HepG2 (cell line): ENCODE data around the gene PLIN3. TPM values are rescaled to one million over a fixed set of nuclear protein-coding genes. Genes with fewer than 3 reads are reported as not detected.

Experiments used
- ARNT2 ChIP-seq: sonication (generic); formaldehyde crosslinking; IDR thresholded peaks from 2 replicates; pipeline ENCODE4 v1.8.0; 2022; ENCODE audit warnings: mild to moderate bottlenecking, low read depth, missing genetic modification reagents, moderate library complexity
- CREB1 ChIP-seq, 2 experiments: fragments of 450-650 bp in 1 of 2; IDR thresholded peaks; 2 replicates each; pipeline ENCODE4 v1.6.1; 2016 to 2017; ENCODE audit warnings: control low read depth in 1 of 2, mild to moderate bottlenecking in 1 of 2, missing compliant biosample characterization in 1 of 2, missing genetic modification characterization in 1 of 2
- DPF2 ChIP-seq: sonication (generic); formaldehyde crosslinking; IDR thresholded peaks from 2 replicates; pipeline ENCODE4 v1.4.0; 2020; ENCODE audit warnings: mild to moderate bottlenecking, low read depth, missing genetic modification reagents, borderline replicate concordance
- FOXO1 ChIP-seq: sonication (generic); formaldehyde crosslinking; IDR thresholded peaks from 2 replicates; pipeline ENCODE4 v1.4.0; 2020; ENCODE audit warnings: missing genetic modification reagents
- GABPA ChIP-seq, 2 experiments: IDR thresholded peaks; 2 replicates each; pipeline ENCODE4 v1.6.1; 2011 to 2016; ENCODE audit warnings: low read depth in 2 of 2, low read length in 1 of 2, missing biosample characterization in 1 of 2, missing genetic modification characterization in 1 of 2
- IKZF1 ChIP-seq: fragments of 450-650 bp; IDR thresholded peaks from 2 replicates; pipeline ENCODE4 v1.7.1; 2016
- IKZF4 ChIP-seq: sonication (generic); formaldehyde crosslinking; IDR thresholded peaks from 2 replicates; pipeline ENCODE4 v1.5.1; 2020; ENCODE audit warnings: borderline replicate concordance, mild to moderate bottlenecking, low read depth, missing genetic modification reagents; ENCODE audit errors: not compliant biosample characterization
- KDM5B ChIP-seq: sonication (generic); formaldehyde crosslinking; IDR thresholded peaks from 2 replicates; pipeline ENCODE4 v1.4.0; 2020; ENCODE audit warnings: missing genetic modification reagents, mild to moderate bottlenecking, borderline replicate concordance
- MED1 ChIP-seq: sonication (generic); formaldehyde crosslinking; IDR thresholded peaks from 2 replicates; pipeline ENCODE4 v1.4.0; 2020; ENCODE audit warnings: missing genetic modification reagents
- MIER2 ChIP-seq: IDR thresholded peaks from 2 replicates; pipeline ENCODE4 v1.6.1; 2016; ENCODE audit warnings: missing biosample characterization, missing genetic modification reagents
- SNAI1 ChIP-seq: sonication (generic); formaldehyde crosslinking; IDR thresholded peaks from 2 replicates; pipeline ENCODE4 v1.5.0; 2020; ENCODE audit warnings: mild to moderate bottlenecking, missing genetic modification reagents, borderline replicate concordance
- ZNF253 ChIP-seq: sonication (generic); formaldehyde crosslinking; IDR thresholded peaks from 2 replicates; pipeline ENCODE4 v1.8.0; 2022; ENCODE audit warnings: mild to moderate bottlenecking, missing genetic modification reagents, borderline replicate concordance
- ZNF709 ChIP-seq: sonication (generic); formaldehyde crosslinking; IDR thresholded peaks from 2 replicates; pipeline ENCODE4 v1.5.0; 2020; ENCODE audit warnings: mild to moderate bottlenecking, missing genetic modification reagents
- ZSCAN21 ChIP-seq: sonication (generic); formaldehyde crosslinking; IDR thresholded peaks from 2 replicates; pipeline ENCODE4 v1.8.0; 2022; ENCODE audit warnings: mild to moderate bottlenecking, missing genetic modification reagents, moderate library complexity, borderline replicate concordance
- polyA plus RNA-seq, 8 experiments: library from polyadenylated mRNA; depleted of rRNA in 3 of 8; stranded (reverse) in 7 of 8; unstranded in 1 of 8; fragments of >200 nt; fragmentation: Illumina TruSeq in 4 of 8; extraction: Trizol in 4 of 8; gene quantifications; 2 replicates each; pipeline versions ENCODE4 v1.2.1 to v1.2.3, GENCODE V29; 2011 to 2016; ENCODE audit warnings: low read depth in 4 of 8, missing spikeins in 1 of 8, mixed read lengths in 1 of 8; ENCODE audit not compliant: insufficient read depth in 1 of 8
- total RNA-seq, 5 experiments: library from RNA; depleted of rRNA; stranded (reverse); fragments of >200 nt; fragmentation: Illumina TruSeq; extraction: Trizol; gene quantifications; 2 replicates each; pipeline ENCODE4 v1.2.3, GENCODE V29; 2016; ENCODE audit warnings: low read depth in 1 of 5
- TF ChIP-seq, protein P1 (sequence below): sonication (generic); formaldehyde crosslinking; IDR thresholded peaks from 2 replicates; pipeline ENCODE4 v1.5.0; 2020; ENCODE audit warnings: mild to moderate bottlenecking, missing genetic modification reagents, borderline replicate concordance
- TF ChIP-seq, protein P2 (sequence below): sonication (generic); formaldehyde crosslinking; IDR thresholded peaks from 2 replicates; pipeline ENCODE4 v1.4.0; 2020; ENCODE audit warnings: missing genetic modification reagents
- TF ChIP-seq, protein P3 (sequence below): sonication (generic); formaldehyde crosslinking; IDR thresholded peaks from 2 replicates; pipeline ENCODE4 v1.8.1; 2023; ENCODE audit warnings: mild to moderate bottlenecking, missing genetic modification reagents
- TF ChIP-seq, protein P4 (sequence below): conservative IDR thresholded peaks from 2 replicates; pipeline ENCODE4 v1.6.1; 2018; ENCODE audit warnings: missing genetic modification reagents

Gene PLIN3
- total and polyA plus RNA-seq, 2 of the 13 experiments (the other 11 are each of a cell fraction or from before 2014, with no cell fraction given) = 49.3 to 57.9 TPM

DNA sequence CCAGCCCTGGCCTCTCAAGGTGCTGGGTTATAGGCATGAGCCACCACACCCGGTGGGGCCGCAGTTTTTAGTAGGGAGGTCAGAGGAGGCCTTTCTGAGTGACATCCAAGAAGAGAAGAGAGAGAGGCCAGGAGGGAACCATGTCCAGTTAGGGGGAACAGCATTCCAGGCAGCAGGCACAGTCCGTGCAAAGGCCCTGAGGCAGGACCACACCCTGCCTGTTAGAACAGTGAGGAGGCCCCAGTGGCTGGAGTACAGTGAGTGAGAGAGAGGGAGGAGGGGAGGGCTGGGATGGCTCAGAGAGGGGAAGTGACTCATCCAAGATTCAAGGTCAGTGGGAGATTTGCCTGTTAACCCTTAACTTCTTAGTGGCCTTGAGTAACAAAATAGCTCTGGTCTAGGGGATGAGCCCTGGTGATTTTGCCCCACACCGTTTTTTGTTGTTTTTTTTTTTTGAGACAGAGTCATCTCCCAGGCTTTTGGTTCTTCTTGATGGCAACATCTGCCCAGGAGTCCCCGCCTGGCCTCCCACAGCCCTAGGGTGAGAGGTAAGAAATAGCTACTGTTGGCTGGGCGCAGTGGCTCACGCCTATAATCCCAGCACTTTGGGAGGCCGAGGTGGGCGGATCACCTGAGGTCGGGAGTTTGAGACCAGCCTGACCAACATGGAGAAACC lies 2.7 kb upstream of the PLIN3 start (continued):
- TF ChIP-seq SNAI1 (CRISPR knock-in tag) = no peak
- no peak for TF ChIP-seq MIER2
- TF ChIP-seq DPF2 (CRISPR knock-in tag) = peak; percentile 80
- TF ChIP-seq ZNF253 (CRISPR knock-in tag) = no peak
- no peak for TF ChIP-seq IKZF1
- TF ChIP-seq, protein P1, sequence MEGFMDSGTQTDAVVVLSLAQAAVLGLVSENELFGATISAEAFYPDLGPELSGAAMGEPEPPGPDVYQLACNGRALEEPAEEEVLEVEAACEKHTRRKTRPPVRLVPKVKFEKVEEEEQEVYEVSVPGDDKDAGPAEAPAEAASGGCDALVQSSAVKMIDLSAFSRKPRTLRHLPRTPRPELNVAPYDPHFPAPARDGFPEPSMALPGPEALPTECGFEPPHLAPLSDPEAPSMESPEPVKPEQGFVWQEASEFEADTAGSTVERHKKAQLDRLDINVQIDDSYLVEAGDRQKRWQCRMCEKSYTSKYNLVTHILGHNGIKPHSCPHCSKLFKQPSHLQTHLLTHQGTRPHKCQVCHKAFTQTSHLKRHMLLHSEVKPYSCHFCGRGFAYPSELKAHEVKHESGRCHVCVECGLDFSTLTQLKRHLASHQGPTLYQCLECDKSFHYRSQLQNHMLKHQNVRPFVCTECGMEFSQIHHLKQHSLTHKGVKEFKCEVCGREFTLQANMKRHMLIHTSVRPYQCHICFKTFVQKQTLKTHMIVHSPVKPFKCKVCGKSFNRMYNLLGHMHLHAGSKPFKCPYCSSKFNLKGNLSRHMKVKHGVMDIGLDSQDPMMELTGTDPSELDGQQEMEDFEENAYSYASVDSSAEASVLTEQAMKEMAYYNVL (CRISPR knock-in tag) = peak; percentile 87; the same call in 1 of the 2 replicates
- peak; percentile 61; the same call in 1 of the 2 replicates for TF ChIP-seq KDM5B
- TF ChIP-seq FOXO1 = peak; percentile 35
- TF ChIP-seq, protein P2, sequence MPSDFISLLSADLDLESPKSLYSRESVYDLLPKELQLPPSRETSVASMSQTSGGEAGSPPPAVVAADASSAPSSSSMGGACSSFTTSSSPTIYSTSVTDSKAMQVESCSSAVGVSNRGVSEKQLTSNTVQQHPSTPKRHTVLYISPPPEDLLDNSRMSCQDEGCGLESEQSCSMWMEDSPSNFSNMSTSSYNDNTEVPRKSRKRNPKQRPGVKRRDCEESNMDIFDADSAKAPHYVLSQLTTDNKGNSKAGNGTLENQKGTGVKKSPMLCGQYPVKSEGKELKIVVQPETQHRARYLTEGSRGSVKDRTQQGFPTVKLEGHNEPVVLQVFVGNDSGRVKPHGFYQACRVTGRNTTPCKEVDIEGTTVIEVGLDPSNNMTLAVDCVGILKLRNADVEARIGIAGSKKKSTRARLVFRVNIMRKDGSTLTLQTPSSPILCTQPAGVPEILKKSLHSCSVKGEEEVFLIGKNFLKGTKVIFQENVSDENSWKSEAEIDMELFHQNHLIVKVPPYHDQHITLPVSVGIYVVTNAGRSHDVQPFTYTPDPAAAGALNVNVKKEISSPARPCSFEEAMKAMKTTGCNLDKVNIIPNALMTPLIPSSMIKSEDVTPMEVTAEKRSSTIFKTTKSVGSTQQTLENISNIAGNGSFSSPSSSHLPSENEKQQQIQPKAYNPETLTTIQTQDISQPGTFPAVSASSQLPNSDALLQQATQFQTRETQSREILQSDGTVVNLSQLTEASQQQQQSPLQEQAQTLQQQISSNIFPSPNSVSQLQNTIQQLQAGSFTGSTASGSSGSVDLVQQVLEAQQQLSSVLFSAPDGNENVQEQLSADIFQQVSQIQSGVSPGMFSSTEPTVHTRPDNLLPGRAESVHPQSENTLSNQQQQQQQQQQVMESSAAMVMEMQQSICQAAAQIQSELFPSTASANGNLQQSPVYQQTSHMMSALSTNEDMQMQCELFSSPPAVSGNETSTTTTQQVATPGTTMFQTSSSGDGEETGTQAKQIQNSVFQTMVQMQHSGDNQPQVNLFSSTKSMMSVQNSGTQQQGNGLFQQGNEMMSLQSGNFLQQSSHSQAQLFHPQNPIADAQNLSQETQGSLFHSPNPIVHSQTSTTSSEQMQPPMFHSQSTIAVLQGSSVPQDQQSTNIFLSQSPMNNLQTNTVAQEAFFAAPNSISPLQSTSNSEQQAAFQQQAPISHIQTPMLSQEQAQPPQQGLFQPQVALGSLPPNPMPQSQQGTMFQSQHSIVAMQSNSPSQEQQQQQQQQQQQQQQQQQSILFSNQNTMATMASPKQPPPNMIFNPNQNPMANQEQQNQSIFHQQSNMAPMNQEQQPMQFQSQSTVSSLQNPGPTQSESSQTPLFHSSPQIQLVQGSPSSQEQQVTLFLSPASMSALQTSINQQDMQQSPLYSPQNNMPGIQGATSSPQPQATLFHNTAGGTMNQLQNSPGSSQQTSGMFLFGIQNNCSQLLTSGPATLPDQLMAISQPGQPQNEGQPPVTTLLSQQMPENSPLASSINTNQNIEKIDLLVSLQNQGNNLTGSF (CRISPR knock-in tag) = no peak
- TF ChIP-seq MED1 (CRISPR knock-in tag) = peak; percentile 89
- no peak for TF ChIP-seq GABPA (IDR thresholded peaks at IDR 0.05; ENCODE audit: low read depth, low read length)
- TF ChIP-seq GABPA (CRISPR knock-in tag; IDR thresholded peaks at IDR 0.05; ENCODE audit: low read depth) = peak; percentile 52; the same call in 1 of the 2 replicates
- peak; percentile 44 for TF ChIP-seq IKZF4 (CRISPR knock-in tag)
- TF ChIP-seq, protein P3, sequence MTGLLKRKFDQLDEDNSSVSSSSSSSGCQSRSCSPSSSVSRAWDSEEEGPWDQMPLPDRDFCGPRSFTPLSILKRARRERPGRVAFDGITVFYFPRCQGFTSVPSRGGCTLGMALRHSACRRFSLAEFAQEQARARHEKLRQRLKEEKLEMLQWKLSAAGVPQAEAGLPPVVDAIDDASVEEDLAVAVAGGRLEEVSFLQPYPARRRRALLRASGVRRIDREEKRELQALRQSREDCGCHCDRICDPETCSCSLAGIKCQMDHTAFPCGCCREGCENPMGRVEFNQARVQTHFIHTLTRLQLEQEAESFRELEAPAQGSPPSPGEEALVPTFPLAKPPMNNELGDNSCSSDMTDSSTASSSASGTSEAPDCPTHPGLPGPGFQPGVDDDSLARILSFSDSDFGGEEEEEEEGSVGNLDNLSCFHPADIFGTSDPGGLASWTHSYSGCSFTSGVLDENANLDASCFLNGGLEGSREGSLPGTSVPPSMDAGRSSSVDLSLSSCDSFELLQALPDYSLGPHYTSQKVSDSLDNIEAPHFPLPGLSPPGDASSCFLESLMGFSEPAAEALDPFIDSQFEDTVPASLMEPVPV = no peak
- TF ChIP-seq ZSCAN21 (CRISPR knock-in tag) = peak; percentile 30; the same call in 1 of the 2 replicates
- TF ChIP-seq ARNT2 (CRISPR knock-in tag) = no peak
- no peak for TF ChIP-seq CREB1 (IDR thresholded peaks at IDR 0.05)
- peak; percentile 61 for TF ChIP-seq CREB1 (CRISPR knock-in tag; IDR thresholded peaks at IDR 0.05)
- TF ChIP-seq, protein P4, sequence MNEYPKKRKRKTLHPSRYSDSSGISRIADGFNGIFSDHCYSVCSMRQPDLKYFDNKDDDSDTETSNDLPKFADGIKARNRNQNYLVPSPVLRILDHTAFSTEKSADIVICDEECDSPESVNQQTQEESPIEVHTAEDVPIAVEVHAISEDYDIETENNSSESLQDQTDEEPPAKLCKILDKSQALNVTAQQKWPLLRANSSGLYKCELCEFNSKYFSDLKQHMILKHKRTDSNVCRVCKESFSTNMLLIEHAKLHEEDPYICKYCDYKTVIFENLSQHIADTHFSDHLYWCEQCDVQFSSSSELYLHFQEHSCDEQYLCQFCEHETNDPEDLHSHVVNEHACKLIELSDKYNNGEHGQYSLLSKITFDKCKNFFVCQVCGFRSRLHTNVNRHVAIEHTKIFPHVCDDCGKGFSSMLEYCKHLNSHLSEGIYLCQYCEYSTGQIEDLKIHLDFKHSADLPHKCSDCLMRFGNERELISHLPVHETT (CRISPR knock-in tag) = 0 out of 2 replicates have a peak, but pooled peaks have one; percentile 52
- TF ChIP-seq ZNF709 (CRISPR knock-in tag) = no peak
